ENCODE results near the gene RNF213.

RNF213 gene

GRCh38 chr17:80260791-80261158 is at the start of gene RNF213:
Gene RNF213, plus strand, starts transcription at chr17:80260852. Its CDS starts 2,830 bp downstream, at chr17:80263682.
- no peak for DNase-seq

DNA sequence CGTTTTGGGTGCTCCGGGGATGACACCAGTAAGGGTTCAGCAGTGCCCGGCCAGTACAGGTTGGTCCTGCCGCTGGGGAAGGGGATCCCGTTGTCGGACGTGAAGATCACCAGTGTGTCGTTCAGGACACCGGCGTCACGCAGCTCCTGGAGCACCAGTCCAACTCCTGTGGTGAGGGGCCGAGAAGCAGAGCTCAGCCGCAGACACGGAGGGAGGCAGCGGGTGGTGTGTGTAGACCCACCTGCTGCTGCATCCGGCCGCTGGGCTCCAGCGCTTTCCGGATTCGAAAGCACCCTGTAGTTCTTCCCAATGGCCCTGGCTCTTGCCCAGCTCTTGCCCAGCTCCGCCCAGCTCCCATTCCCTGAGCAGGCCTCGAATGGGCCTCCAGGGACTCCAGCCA is 48.5 kb upstream of the RNF213 start:
- DNase-seq, result no peak

DNA sequence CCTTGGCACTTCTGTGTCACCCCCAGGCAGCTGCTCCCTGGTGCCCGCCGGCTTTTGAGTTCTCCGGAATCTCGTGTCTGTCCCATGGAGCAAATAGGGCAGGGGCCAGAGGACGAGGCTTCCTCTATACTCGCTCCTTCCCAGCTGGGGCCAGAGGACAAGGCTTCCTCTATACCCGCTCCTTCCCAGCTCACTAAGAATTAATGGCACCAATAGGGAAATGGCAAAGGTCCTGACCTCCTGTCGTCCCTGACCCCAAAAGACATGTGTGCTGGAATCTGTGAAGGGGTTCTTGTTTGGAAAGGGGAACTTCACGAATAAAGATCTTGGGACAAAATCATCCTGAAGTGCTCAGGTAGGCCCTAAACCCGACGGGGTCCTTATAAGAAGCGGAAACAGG is 48.1 kb upstream of the RNF213 start:
- DNase-seq, result no peak

DNA sequence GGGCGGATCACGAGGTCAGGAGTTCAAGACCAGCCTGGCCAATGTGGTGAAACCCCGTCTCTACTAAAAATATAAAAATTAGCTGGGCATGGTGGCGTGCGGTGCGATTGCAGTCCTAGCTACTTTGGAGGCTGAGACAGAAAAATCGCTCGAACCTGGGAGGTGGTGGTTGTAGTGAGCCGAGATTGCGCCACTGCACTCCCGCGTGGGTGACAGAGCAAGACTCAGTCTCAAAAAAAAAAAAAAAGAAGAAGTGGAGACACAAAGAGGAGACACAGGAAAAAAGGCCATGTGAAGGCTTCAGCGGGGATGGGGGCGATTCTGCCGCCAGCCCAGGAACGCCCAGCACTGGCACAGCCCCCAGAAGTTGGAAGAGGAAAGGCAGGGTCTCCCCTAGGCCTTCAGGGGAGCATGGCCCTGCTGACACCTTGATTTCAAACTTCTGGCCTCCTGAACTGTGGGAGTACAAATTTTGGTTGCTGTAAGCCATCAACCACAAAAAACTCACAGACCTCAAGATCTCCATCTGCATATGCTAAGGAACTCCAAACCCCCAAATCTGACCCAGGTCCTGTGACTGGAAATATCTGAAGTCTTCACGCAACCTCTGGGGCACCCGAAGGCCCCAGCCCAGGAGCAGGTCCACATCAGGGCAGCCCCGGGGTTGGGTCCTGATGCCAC is 47.5 kb upstream of the RNF213 start:
- no peak for DNase-seq

DNA sequence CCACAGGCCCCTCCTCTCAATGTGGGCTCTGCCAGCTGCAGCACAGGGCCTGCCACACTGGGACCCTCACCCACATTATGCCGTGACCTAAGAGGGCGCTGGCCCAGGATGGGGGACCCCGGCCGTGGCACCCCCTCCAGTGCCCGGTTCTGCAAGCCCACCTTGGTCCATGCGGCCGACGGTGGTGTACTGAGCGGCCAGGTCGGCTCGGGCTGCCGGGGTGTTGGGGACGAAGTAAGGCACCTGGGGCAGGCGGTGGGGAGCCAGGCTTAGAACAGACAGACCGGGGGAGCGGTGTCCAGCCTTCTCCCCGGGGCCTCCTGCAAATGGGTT is 47.0 kb upstream of the RNF213 start:
- DNase-seq, result no peak

GRCh38 chr17:80214012-80214877 is 46.4 kb upstream of the RNF213 start:
- DNase-seq, result no peak

GRCh38 chr17:80214878-80215210 is 45.8 kb upstream of the RNF213 start:
- no peak for DNase-seq

- DNase-seq, result no peak
These were observed 43.9 kb upstream of the RNF213 start for GRCh38 chr17:80216473-80217456.

DNA sequence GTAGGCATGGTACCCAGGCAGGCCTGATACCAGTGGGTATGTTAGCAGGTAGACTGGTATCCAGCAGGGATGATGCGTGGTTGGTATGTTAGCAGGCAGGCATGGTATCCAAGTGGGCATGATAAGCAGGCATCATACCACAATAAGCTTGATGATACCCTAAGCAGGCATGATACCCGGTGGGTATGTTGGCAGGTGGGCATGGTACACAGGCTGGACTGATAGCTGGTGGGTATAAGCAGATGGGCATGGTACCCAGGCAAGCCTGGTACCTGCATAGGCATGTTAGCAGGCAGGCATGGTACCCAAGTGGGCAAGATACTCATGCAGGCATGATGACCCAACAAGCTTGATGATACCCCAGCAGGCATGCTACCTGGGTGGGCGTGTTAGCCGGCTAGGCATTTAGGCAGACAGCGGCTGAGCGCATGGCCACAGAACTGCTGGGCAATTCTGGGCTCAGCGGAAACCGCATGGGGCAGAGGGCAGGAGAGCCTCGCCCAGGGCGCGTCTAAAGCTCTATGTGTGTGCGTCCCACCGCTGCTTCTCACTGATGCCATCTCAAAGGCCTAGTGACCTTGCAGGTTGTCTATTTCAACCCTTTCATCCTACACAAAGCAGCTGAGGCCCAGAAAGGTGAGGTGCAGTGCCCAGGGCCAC is 42.8 kb upstream of the RNF213 start:
- no peak for DNase-seq

DNA sequence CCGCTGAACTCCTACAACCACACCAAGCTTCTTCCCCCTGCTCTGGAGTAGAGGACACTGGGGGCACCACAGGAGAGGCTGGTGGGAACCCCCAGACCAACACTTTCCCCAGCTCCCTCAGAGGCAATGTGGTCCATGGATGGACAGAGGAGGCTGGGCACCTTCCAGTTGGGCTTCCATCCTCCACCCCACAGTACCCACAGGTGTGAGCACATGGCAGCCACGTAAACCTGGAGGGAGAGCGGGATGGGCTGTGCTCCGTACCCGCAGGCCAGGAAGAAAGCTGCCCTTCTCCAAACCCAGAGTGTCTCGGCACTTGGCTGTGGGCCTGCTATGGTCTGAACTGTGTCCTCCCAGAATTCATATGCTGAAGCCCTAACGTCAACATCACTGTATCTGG is 42.3 kb upstream of the RNF213 start:
- no peak for DNase-seq

- peak; percentile 72 for DNase-seq
These were observed 41.5 kb upstream of the RNF213 start for GRCh38 chr17:80219013-80219762.

GRCh38 chr17:80219763-80220053 is 40.9 kb upstream of the RNF213 start:
- no peak for DNase-seq

DNA sequence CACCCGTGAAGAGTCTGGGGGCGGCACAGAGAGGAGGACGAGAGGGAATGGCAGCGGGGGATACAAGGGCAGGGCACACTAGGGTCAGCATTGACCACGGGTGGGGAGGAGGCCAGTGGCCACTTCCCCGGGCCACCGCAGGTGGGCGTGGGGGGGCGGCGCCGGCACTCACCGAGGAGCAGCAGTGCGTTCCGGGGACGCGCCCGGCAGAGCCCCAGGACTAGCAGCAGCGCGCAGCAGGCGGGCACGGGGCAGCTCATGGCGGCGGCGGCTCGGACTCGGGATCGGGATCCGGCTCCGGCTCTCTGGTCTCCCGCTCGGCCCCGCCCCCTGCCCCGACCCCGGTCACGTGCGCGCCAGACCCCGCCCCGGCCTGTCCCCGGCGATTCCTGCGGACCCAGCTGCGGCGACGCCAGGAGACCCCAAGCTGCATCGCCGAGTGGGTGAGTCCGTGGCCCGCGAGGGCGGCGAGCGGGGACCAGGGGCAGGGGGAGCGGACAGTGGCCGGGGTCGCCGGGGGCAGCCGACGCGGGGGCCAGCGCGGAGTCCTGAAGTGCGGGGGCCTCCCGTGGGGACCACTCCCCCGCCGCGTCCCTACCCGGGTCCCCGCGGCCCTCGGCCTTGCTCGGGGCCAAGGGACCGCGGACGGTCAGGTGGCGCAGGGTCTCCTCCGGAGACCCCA is 40.5 kb upstream of the RNF213 start, which contains the start of the genes SGSH and SLC26A11:
TSS of gene SGSH (minus strand) at position 280 of the 682 bp plus-strand sequence. CDS start at position 260, 20 bp downstream.
TSS of gene SLC26A11 (plus strand) at position 374 of the 682 bp plus-strand sequence. CDS start 1,134 bp downstream, outside the sequence.
- DNase-seq, result peak; percentile 12

GRCh38 chr17:80220736-80221215 is 39.9 kb upstream of the RNF213 start:
- no peak for DNase-seq

DNA sequence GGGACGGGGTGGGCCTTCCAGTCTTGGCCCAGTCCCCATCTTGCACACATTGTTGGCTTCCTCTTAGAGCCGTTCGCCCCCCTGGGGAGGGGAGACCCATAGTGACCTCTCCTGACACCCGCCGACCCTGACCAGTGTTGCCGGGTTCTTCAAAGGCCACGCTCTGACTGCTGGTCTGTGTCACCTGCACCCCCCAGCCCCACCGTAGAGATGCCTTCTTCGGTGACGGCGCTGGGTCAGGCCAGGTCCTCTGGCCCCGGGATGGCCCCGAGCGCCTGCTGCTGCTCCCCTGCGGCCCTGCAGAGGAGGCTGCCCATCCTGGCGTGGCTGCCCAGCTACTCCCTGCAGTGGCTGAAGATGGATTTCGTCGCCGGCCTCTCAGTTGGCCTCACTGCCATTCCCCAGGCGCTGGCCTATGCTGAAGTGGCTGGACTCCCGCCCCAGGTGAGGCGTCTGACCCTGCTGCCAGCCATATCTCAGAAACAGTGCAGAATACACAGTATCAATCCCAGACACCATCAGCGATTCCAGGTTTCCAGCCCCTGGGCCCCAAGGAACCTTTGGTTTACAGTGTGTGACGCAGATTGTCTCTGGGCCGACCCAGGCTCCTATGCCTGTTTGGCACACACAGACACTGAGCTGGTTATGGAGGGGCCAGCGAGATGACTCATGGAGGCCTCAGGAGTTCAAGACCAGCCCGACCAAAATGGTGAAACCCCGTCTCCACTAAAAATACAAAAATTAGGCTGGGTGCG is 39.1 kb upstream of the RNF213 start:
- no peak for DNase-seq

DNA sequence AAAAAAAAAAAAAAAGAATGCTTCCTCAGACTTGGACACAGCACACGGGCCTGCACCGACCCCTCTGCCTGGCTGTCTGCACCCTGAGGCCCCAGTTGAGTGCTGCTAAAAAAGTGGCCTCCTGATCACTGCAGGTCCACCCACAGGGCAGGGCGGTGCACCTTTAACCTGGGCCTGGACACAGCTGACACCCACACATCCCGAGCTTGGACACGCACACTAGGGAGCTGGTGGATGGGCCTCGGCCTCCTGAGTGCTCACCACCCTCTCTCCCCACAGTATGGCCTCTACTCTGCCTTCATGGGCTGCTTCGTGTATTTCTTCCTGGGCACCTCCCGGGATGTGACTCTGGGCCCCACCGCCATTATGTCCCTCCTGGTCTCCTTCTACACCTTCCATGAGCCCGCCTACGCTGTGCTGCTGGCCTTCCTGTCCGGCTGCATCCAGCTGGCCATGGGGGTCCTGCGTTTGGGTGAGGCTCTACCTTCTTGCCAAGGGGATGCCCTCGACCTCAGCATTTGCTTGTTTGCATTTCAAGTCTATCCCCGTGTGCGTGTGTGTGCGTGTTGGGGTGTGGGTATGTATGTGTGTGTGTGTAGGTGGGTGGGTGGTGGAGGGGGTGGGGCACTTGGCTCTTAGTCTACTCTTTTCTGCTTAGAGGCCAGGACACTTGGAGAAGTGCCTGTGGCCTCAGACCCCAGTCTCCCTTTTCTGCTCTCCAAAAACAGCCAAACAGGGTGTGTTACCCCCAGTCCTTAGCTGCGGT is 38.1 kb upstream of the RNF213 start:
- no peak for DNase-seq

DNA sequence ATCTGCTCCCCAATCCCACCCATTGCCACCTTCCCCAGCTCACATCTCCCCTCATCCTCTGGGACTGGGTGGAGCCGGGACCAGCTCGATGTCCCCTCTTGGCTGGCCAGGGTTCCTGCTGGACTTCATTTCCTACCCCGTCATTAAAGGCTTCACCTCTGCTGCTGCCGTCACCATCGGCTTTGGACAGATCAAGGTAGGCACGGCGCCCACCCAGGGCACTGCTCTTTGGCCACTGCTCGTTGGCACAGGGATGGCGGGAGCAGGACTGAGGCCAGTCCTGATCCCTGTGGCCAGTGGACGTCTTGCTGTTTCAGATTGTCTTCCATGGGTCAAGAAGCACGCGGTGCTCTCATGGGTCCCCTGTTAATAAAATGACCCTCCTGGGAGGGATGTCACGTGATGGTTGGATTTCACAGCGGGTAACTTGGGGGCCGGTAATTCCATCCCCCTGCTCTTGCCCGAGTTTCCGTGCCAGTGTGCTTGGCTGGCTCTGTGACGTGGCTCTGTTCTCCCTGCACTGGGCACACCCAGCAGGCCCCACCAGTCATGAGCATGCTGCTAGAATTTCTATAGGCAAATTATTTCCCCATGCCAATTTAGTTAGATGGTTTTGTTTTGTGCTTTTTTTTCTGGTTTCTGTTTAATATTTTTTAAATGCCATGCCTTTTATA is 37.4 kb upstream of the RNF213 start:
- DNase-seq, result no peak

DNA sequence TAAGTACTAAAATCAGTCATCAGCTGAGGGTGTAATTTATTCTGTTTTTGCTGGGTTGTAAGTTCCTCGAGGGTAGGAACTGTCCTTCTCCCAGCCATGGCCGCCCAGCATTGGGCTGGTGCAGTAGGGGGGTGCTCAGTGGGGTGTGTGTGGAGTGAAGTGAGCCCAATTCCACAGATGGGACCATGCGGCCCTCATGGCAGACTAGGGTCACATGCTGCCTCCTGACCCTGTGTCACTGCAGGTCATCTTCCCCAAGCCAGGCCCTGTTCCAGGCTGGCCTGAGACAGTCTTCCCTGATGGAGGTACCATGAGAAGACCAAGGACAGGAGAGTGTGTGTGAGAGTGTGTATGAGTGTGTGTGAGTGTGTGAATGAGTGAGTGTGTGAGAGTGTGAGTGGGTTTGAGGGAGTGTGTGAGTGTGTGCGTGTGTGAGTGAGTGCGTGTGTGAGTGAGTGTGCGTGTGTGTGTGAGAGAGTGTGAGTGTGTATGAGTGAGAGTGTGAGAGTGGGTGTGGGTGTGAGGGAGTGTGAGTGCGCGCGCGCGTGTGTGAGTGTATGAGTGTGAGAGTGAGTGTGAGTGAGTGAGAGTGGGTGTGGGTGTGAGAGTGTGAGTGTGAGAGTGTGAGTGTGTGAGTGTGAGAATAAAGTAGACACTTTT is 36.7 kb upstream of the RNF213 start:
- DNase-seq, result no peak

DNA sequence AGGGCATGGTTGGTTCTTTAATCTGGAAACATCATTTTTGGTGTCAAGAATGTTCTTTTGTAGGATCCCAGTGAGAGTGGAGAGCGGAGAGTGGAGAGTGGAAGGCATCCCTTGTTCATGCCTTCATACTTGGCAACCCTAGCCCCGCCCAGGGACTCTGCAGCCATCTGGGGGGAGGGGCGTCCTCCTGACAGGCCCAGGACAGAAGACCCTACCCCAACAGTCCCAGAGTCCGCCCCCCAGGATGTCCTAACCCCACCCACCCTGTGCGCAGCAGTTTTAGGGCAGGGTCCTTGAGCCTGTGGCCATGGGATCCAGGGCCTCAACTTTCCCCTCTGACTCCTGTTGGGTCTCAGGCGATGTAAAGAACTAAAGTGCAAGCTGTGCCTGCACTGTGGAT is 36.0 kb upstream of the RNF213 start:
- no peak for DNase-seq
